ENCODE data around the gene KANK3. TPM values are rescaled to one million over a fixed set of nuclear protein-coding genes. Genes with fewer than 3 reads are reported as not detected.

The KANK3 gene
- total and polyA plus RNA-seq, 2 of the 8 experiments (the other 6 are each of a cell fraction or from before 2014, with no cell fraction given) = 2.5 to 4.2 TPM

DNA sequence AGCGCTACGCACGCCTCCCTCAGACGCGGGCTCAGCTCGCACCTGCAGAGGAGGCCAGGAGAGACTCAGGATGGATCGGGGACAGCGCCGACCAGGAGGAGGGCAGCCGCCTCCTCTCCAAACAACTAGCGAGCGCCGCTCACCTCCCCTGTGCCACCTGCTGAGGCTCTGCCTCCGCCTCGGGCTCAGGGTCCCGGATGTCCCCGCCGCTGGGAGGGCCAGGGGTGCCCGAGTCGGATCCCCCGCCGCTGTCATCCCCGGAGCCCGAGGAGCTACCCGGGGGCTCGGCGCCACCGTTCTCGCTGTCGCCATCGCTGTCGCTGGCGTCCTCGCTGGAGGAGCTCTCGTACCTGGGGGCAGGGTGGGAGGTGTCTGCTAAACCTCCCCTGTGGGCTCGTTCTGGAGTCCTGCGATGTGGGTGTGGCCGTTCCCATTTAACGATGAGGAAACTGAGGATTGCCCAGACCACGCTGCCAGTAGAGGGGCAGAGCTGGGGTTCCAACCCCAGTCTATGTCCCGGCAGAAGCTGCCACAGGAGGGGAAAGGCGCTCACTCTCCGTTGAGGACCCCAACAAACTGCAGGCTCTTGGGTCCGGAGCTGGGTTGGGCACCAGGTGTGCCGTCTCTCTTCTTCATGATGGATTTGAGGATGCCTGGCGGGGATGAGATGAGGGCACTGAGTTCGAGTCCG, 9.2 kb downstream of the KANK3 start:
- Histone ChIP-seq H3K4me2 (ENCODE audit: insufficient read depth in 1 of 2, low read depth in 2 of 2, low read length in 2 of 2) (peak overlapping the region; percentile 81 to 85), H3K4me1 (replicated peaks in 1 of 4; ENCODE audit: control insufficient read depth in 3 of 4, insufficient read depth in 4 of 4, low read length in 3 of 4) (peaks cover 0 to 17% (median 10%) of the 10 kb centered on the region in 4 experiments; a peak in 6 of 7 replicates), H3K18ac (ENCODE audit: extremely low read depth, low read length) (peak overlapping the region; percentile 51; the same call in 1 of the 2 replicates), H3K4ac (replicated peaks; ENCODE audit: insufficient read length, low read depth, low read length) (no peak overlapping the region), H3K4me3 (ENCODE audit: extremely low read depth in 1 of 4, insufficient read depth in 2 of 4, low read depth in 3 of 4, low read length in 4 of 4) (peak overlapping the region; percentile 40 to 56 (median 44)), H3K27ac (ENCODE audit: low read depth, low read length) (no peak overlapping the region), H3K56ac (replicated peaks; ENCODE audit: insufficient read length, low read depth, low read length) (no peak overlapping the region), H2BK15ac (ENCODE audit: low read length) (0 out of 2 replicates have a peak overlapping the region, but pooled peaks have one; percentile 8), H3K36me3 (ENCODE audit: control insufficient read depth in 2 of 4, insufficient read depth in 4 of 4, low read length in 3 of 4) (peaks cover 0 to 4% (median 0%) of the 10 kb centered on the region in 4 experiments; a peak in 1 of 8 replicates), H3K9ac (replicated peaks in 1 of 4; ENCODE audit: extremely low read depth in 1 of 4, low read depth in 3 of 4, low read length in 3 of 4) (no peak overlapping the region), H2BK5ac (ENCODE audit: low read depth, low read length) (no peak overlapping the region), H3K27me3 (replicated peaks in 1 of 4; ENCODE audit: control insufficient read depth in 3 of 4, extremely low read depth in 1 of 4, insufficient read depth in 3 of 4, low read length in 3 of 4) (peaks cover 21 to 38% (median 33%) of the 10 kb centered on the region in 4 experiments), H2AFZ (ENCODE audit: low read length) (no peak overlapping the region; the same call in 1 of the 2 replicates), H3K9me3 (ENCODE audit: insufficient read depth in 2 of 2, low read depth in 1 of 2, low read length in 1 of 2) (no peaks in the 10 kb centered on the region), H4K5ac (ENCODE audit: insufficient read length, low read depth, low read length) (no peak overlapping the region), H3K14ac (ENCODE audit: insufficient read length) (no peak overlapping the region), H2BK20ac (ENCODE audit: low read length) (no peak overlapping the region), H3K79me1 (ENCODE audit: low read depth, low read length) (no peaks in the 10 kb centered on the region), H3K23ac (ENCODE audit: insufficient read length) (no peak overlapping the region), H2BK12ac (ENCODE audit: low read depth, low read length) (no peak overlapping the region), H3K79me2 (ENCODE audit: control insufficient read depth in 1 of 2, insufficient read depth in 2 of 2, low read length in 2 of 2) (no peaks in the 10 kb centered on the region), H2AK5ac (ENCODE audit: low read depth, low read length) (no peak overlapping the region), H4K91ac (replicated peaks; ENCODE audit: insufficient read length, low read length) (no peak overlapping the region), H4K8ac (ENCODE audit: extremely low read depth, insufficient read depth, low read length) (peak overlapping the region; percentile 83), H4K20me1 (replicated peaks in 1 of 2; ENCODE audit: control insufficient read depth in 1 of 2, insufficient read depth in 2 of 2, low read length in 2 of 2) (no peaks in the 10 kb centered on the region), H3K23me2 (ENCODE audit: low read depth, low read length) (peaks cover 16% of the 10 kb centered on the region; the same call in 1 of the 2 replicates), H2BK120ac (replicated peaks; ENCODE audit: low read depth, low read length) (no peak overlapping the region)
- ChIA-PET POLR2A (ENCODE audit: partially characterized antibody) (interaction anchor here (1.2 to 27.1 kb wide), 8 partner anchors 9 to 180 kb away, joined by 3 to 583 read pairs (median 6); partner anchors contain the start of genes ANGPTL4, CD320, KANK3 and NDUFA7), CTCF (ENCODE audit: partially characterized antibody) (interaction anchor here (0.6 to 3.7 kb wide), 12 partner anchors 8 to 1960 kb away, joined by 3 to 32 read pairs (median 3); partner anchors contain the start of genes CCL25, NDUFA7 and RPS28)
- peak in 1 of 2 experiments; percentile 73 for DNase-seq (ENCODE audit: low read depth in 1 of 2, low spot score in 2 of 2)
- FAIRE-seq = no peak
- 10% methylated on average over 38 of the region's 48 CpGs; no CpG with 5 or more reads in 1 of the 2 experiments for WGBS, 2 experiments (ENCODE audit: extremely low coverage in 1 of 2, insufficient coverage in 1 of 2, insufficient read length in 1 of 2, insufficient replicate concordance in 2 of 2, low coverage in 1 of 2, low lambda C conversion rate in 2 of 2, missing lambda C conversion rate in 1 of 2)
- TF ChIP-seq PHF8 (conservative IDR thresholded peaks at IDR 0.05; ENCODE audit: low read depth, low read length) (no peak), POU5F1 (IDR thresholded peaks at IDR 0.05; ENCODE audit: low read depth, low read length) (no peak), CBX8 (IDR thresholded peaks at IDR 0.05; ENCODE audit: borderline replicate concordance, low read depth, low read length) (no peak), SUZ12 (IDR thresholded peaks at IDR 0.05; ENCODE audit: low read length) (peak; percentile 87), SIX5 (IDR thresholded peaks at IDR 0.05; ENCODE audit: low read depth, low read length) (no peak), BACH1 (IDR thresholded peaks at IDR 0.05; ENCODE audit: low read length) (no peak), KDM1A (IDR thresholded peaks at IDR 0.05; ENCODE audit: borderline replicate concordance, low read length) (no peak), GTF2F1 (IDR thresholded peaks at IDR 0.05; ENCODE audit: borderline replicate concordance, low read depth, low read length) (no peak), EZH2 (IDR thresholded peaks at IDR 0.05; ENCODE audit: low read depth, low read length, severe bottlenecking) (peak; percentile 82), RXRA (IDR thresholded peaks at IDR 0.05; ENCODE audit: insufficient read depth, low read depth, low read length) (no peak)
